ENCODE measurements around the gene RNF4.

RNF4 gene

DNA sequence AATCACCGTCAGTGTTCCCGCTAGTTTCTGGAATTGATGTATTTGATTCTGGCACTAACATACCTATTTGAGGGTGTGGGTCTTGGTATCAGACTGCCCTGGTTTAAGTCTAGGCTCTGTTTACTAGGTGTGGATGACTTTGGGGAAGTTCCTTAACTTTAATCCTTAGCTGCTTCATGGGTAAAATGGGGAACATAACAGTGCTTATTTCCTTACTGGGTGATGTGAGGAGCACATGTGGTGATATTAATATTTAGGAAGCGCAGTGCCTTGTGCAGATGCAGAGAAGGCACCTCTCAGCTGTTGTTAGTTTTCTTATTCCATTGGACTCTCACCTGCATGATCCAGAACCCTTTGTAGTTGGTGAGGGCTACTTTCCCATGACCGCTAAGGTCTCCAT is 17.1 kb downstream of the RNF4 start:
- H3K27ac ChIP-seq: no peak overlapping the region
- TF ChIP-seq, protein P1, sequence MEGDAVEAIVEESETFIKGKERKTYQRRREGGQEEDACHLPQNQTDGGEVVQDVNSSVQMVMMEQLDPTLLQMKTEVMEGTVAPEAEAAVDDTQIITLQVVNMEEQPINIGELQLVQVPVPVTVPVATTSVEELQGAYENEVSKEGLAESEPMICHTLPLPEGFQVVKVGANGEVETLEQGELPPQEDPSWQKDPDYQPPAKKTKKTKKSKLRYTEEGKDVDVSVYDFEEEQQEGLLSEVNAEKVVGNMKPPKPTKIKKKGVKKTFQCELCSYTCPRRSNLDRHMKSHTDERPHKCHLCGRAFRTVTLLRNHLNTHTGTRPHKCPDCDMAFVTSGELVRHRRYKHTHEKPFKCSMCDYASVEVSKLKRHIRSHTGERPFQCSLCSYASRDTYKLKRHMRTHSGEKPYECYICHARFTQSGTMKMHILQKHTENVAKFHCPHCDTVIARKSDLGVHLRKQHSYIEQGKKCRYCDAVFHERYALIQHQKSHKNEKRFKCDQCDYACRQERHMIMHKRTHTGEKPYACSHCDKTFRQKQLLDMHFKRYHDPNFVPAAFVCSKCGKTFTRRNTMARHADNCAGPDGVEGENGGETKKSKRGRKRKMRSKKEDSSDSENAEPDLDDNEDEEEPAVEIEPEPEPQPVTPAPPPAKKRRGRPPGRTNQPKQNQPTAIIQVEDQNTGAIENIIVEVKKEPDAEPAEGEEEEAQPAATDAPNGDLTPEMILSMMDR (IDR thresholded peaks at IDR 0.05): no peak
- no peak for TF ChIP-seq ZFX (IDR thresholded peaks at IDR 0.05; ENCODE audit: borderline replicate concordance)

DNA sequence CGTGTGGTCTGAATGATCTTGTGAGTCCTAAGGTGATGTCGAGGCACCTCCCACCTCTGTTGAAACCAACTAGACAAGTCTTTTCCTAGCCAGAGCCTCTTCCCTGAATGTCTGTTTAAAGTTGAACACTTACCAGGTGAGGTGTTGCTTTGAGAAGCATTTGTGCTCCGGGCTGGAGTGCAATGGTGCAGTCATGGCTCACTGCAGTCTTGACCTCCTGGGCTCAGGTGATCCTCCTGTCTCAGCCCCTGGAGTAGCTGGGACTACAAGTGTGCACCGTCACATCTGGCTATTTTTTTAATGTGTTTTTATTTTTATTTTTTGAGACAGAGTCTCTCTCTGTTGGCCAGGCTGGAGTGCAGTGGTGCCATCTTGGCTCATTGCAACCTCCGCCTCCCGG is 18.1 kb downstream of the RNF4 start:
- TF ChIP-seq, protein P1 (IDR thresholded peaks at IDR 0.05): no peak
- no peak for TF ChIP-seq ZFX (IDR thresholded peaks at IDR 0.05; ENCODE audit: borderline replicate concordance)
- no peak overlapping the region for H3K27ac ChIP-seq

DNA sequence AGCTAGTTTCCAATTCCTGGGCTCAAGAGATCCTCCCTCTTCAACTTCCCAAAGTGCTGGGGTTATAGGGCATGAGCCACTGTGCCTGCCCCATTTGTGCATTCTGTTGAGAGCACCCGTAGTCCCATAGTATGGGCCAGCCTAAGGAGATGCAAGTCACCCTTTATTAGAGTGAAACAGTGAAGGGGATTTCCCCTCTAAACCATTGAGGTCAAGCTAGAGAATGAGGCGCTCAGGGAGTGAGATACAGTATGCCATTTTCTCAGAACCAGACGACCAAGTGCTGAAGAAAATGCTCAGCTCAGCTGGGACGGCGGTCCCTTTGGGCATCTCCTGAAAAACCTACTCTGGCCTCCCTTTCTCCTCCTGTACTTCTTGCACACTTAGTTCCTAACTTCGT is 18.7 kb downstream of the RNF4 start:
- TF ChIP-seq ZFX (IDR thresholded peaks at IDR 0.05; ENCODE audit: borderline replicate concordance): no peak
- TF ChIP-seq, protein P1 (IDR thresholded peaks at IDR 0.05): no peak
- no peak overlapping the region for H3K27ac ChIP-seq

DNA sequence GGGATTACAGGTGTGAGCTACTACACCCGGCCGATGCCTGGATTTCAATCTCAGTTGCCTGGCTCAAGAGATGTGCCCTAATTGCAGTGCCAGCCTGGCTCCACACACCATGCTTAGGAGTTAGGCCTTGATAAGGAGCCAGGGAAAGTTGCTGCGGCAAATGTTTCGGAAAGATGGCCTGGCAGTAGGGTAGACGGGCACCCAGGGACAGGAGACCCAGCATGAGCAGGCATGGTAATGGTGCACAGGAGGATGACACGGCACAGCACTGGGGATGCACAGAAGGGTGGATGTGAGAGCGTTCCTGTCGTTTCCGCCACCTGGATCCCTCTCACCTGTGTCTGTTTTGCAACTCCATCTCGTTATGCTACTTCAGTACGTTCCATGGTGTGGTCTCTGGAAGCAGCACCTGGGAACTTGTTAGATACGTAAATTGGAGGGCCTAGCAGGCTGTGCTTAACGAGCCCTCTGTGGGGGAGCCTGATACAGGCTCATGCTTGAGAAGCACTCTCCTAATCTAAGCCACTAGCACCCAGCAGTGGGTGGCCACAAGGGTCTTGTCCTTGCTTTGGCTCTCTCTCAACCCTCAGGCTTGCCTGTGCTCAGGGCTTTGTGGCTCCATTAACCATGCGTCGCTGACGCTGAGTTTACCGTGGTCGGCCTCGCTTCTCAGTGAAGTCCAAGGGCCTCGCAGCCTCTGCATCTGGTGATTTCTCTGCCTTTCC is 20.3 kb downstream of the RNF4 start:
- no peak for TF ChIP-seq ZFX (IDR thresholded peaks at IDR 0.05; ENCODE audit: borderline replicate concordance)
- TF ChIP-seq, protein P1 (IDR thresholded peaks at IDR 0.05): no peak
- no peak overlapping the region for H3K27ac ChIP-seq

DNA sequence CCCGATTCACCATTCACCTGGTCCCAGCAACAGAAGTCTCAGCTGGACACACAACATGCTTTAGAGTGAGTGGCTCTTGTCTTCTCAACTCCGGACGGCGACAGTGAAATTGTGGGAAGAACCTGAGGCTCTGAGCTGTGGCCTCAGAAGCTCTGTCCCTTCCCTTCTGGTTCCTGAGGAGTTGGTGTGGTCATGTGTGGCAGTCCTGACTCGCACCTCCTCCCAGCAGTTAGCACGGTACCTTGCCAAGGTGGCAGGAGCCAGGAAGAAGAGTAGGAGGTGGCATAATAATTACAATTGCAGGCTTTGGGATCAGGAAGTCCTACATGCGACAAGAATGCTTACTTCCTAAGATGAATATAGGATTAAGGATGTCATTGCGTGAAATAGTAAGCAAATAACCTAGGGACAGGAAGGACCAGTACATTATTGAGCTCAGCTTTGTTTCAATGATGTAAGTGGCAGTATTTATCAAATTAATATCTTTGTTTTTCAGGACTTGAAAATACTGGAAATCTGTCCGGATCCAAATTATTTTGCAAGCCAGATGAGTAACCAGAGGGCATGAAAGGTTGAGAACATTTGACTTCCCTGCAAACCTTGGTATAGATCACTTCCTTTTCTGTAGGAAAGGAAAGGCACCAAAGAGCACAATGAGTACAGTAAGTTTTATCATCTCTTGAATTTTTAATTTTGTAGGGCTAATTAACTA is 21.1 kb downstream of the RNF4 start:
- peak overlapping the region; percentile 6; the same call in 1 of the 2 replicates for H3K27ac ChIP-seq
- TF ChIP-seq, protein P1 (IDR thresholded peaks at IDR 0.05): no peak
- no peak for TF ChIP-seq ZFX (IDR thresholded peaks at IDR 0.05; ENCODE audit: borderline replicate concordance)

DNA sequence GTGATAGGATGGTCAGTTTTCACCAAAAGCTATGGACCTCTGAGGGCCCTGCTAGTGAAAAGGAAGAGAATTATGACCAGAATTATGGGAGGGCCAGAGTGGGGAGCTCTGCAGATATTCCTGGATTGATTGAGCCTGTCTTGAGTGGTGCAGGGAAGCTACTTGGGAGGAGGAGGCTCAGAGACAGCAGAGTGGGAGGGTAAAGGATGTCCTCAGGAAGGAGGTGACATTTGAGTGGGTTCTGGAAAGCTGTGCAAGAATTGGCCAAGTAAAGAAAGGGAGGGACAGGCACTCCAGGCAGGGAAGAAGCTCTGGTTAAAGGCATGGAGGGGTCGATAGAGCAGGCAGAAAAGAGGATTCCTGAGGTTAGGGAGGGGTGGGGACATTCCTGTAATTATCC is 24.1 kb downstream of the RNF4 start:
- H3K27ac ChIP-seq: no peak overlapping the region
- TF ChIP-seq, protein P1 (IDR thresholded peaks at IDR 0.05): no peak
- TF ChIP-seq ZFX (IDR thresholded peaks at IDR 0.05; ENCODE audit: borderline replicate concordance): no peak

DNA sequence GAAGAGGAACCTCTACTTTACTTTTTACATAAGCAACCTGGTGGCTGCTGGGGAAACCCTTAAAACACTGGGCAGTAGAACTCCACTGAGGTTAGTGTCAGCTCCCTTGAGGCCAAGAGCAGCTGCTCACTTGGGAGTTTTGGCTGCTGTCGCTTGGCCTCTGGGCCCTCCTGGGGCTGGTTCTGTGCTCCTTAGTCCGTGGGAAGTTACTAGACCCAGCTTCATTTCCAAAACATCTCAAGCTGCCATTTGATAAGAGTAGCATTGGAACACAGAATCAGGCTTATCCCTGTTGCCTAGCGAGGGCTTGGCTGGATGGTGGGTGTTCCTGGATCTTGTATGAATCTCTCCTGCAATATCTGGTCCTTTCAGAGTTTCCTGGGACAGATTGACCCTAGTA is 26.1 kb downstream of the RNF4 start:
- TF ChIP-seq ZFX (IDR thresholded peaks at IDR 0.05; ENCODE audit: borderline replicate concordance): no peak
- TF ChIP-seq, protein P1 (IDR thresholded peaks at IDR 0.05): no peak
- peak overlapping the region; percentile 48 for H3K27ac ChIP-seq
